RWPE2 (cell line): Measurements from ENCODE around the gene SMS.

Experiments used
- ATAC-seq: fragments of 200-7000 bp; cut with Tn5 transposase; 3 replicates; pipeline ENCODE4 v1.9.1; 2021; ENCODE audit warnings: low read depth
- DNase-seq: peaks from one replicate; pipeline ENCODE4 v3.0.0-alpha.2; 2020; ENCODE audit warnings: low spot score
- H3K27ac ChIP-seq: fragments of 450-650 bp; 2 replicates; pipeline ENCODE4 v1.5.1; 2017; ENCODE audit warnings: mild to moderate bottlenecking; ENCODE audit not compliant: poor library complexity, severe bottlenecking
- H3K27me3 ChIP-seq: fragments of 250-450 bp; sonication (Bioruptor Pico); 2 replicates; pipeline ENCODE4 v1.5.1; 2021; ENCODE audit warnings: mild to moderate bottlenecking, moderate library complexity; ENCODE audit not compliant: insufficient read depth, poor library complexity, severe bottlenecking
- H3K36me3 ChIP-seq: fragments of 250-450 bp; sonication (Bioruptor Pico); 2 replicates; pipeline ENCODE4 v1.5.1; 2020; ENCODE audit warnings: low read depth, mild to moderate bottlenecking, moderate library complexity
- H3K4me1 ChIP-seq: fragments of 250-450 bp; sonication (Bioruptor Pico); 2 replicates; pipeline ENCODE4 v1.5.1; 2021; ENCODE audit warnings: mild to moderate bottlenecking, moderate library complexity; ENCODE audit not compliant: insufficient read depth, poor library complexity, severe bottlenecking
- H3K4me3 ChIP-seq: fragments of 250-450 bp; sonication (Bioruptor Pico); 2 replicates; pipeline ENCODE4 v1.5.1; 2021; ENCODE audit warnings: mild to moderate bottlenecking, moderate library complexity; ENCODE audit not compliant: severe bottlenecking
- H3K9me3 ChIP-seq: fragments of 250-450 bp; sonication (Bioruptor Pico); 2 replicates; pipeline ENCODE4 v1.5.1; 2021; ENCODE audit warnings: mild to moderate bottlenecking, moderate library complexity; ENCODE audit not compliant: severe bottlenecking
- TF ChIP-seq, protein P1 (sequence below): fragments of 450-650 bp; IDR thresholded peaks from one replicate; pipeline ENCODE4 v1.5.1; 2017; ENCODE audit warnings: mild to moderate bottlenecking, moderate library complexity; ENCODE audit not compliant: poor library complexity, severe bottlenecking

The SMS gene

DNA sequence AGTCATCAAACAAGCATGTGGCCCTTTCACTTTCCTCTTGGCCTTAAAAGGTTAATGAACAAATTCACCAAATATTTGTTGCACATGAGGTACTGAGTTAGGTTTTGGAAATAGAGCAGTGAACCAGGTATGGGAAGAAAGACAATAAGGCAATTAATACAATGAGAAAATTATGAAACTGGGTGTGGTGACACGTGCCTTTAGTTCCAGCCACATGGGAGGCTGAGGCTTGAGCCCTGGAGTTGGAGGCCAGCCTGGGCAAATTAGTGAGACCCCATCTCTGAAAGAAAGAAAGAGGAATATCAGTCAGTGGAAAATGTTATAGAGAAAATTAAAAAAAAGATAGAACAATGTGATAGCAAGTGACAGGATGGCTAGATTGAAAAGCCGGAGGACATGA lies 99.7 kb downstream of the SMS start:
- no peaks in the 10 kb centered on the region for H3K27me3 ChIP-seq
- TF ChIP-seq, protein P1, sequence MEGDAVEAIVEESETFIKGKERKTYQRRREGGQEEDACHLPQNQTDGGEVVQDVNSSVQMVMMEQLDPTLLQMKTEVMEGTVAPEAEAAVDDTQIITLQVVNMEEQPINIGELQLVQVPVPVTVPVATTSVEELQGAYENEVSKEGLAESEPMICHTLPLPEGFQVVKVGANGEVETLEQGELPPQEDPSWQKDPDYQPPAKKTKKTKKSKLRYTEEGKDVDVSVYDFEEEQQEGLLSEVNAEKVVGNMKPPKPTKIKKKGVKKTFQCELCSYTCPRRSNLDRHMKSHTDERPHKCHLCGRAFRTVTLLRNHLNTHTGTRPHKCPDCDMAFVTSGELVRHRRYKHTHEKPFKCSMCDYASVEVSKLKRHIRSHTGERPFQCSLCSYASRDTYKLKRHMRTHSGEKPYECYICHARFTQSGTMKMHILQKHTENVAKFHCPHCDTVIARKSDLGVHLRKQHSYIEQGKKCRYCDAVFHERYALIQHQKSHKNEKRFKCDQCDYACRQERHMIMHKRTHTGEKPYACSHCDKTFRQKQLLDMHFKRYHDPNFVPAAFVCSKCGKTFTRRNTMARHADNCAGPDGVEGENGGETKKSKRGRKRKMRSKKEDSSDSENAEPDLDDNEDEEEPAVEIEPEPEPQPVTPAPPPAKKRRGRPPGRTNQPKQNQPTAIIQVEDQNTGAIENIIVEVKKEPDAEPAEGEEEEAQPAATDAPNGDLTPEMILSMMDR: no peak
- no peak overlapping the region for H3K4me3 ChIP-seq
- DNase-seq (no peak), ATAC-seq (no peak)
- no peaks in the 10 kb centered on the region for H3K36me3 ChIP-seq
- H3K4me1 ChIP-seq: no peaks in the 10 kb centered on the region
- H3K27ac ChIP-seq: no peak overlapping the region
- H3K9me3 ChIP-seq: no peaks in the 10 kb centered on the region

DNA sequence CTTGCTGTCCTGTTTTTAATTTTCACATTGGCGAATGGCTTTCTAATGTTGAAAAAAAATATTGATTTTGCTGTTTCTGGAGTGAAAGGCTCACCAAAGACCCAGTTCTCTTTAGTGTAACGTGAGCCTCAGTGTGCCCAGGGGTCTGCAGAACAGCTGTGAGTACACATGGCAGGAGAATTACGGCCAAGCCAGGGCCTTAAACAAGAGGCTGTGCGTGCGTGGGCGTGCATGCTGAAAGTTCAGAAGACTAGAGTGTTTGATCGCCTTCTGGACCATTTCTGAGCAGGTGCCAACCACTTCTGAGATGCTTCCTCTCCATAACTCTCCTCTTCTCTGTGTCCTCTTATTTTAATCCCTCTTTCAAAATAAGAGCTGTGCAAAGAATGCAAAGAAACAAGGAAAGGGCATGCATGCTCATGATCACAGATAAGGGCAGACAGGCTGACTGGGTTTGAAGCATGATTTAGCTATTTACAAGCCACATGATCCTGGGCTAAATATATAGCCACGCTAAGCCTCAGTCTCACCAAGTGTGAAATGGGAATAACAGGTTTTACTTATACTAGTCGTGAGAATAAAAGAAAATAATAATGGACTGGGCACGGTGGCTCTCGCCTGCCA lies 101.5 kb downstream of the SMS start:
- TF ChIP-seq, protein P1: no peak
- H3K9me3 ChIP-seq: no peaks in the 10 kb centered on the region
- no peak overlapping the region for H3K27ac ChIP-seq
- H3K4me3 ChIP-seq: no peak overlapping the region
- ATAC-seq (no peak), DNase-seq (no peak)
- no peaks in the 10 kb centered on the region for H3K27me3 ChIP-seq
- no peaks in the 10 kb centered on the region for H3K4me1 ChIP-seq
- H3K36me3 ChIP-seq: no peaks in the 10 kb centered on the region

DNA sequence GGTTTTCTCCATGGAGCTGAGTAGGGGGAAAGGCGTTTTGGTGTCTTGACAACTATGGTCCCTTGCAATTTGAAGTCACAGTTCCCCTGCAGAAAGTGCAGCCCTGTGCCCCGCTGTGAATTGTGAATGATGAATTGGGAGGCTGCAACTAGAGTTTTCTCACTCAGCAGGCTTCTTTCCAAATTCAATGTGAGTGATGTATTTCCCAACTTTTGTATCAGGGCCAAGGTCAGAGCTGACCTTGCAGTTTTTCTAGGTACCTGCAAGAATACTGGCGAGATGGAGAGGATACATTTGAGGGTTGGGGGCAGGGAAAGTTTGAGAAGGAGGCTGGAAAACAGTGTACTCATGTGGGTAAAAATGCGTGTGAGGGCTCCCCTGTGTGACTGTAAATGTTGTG lies 103.4 kb downstream of the SMS start:
- DNase-seq (no peak), ATAC-seq (no peak)
- Histone ChIP-seq H3K36me3 (no peaks in the 10 kb centered on the region), H3K4me3 (no peak overlapping the region), H3K27me3 (no peaks in the 10 kb centered on the region), H3K9me3 (no peaks in the 10 kb centered on the region), H3K27ac (no peak overlapping the region), H3K4me1 (no peaks in the 10 kb centered on the region)
- TF ChIP-seq, protein P1: no peak
